ENCODE measurements around the gene KRTAP20-2. TPM values are rescaled to one million over a fixed set of nuclear protein-coding genes. Genes with fewer than 3 reads are reported as not detected.

KRTAP20-2 gene
- total and polyA plus RNA-seq, 4 donors, result not detected

GRCh38 chr21:30628109-30628508 lies 6.9 kb upstream of the KRTAP20-2 start:
- DNase-seq (ENCODE audit: low spot score), result no peak
- no peaks in the 10 kb centered on the region for H3K27me3 ChIP-seq (ENCODE audit: control insufficient read depth in 4 of 4, insufficient read depth in 4 of 4, low read length in 3 of 4)
- no peak overlapping the region for H3K9ac ChIP-seq (ENCODE audit: low read depth in 1 of 2, low read length in 2 of 2)
- H3K4me3 ChIP-seq (ENCODE audit: low read depth in 1 of 3, low read length in 3 of 3), result no peak overlapping the region
- H3K9me3 ChIP-seq (ENCODE audit: control insufficient read depth in 4 of 4, low read length in 3 of 4), result no peaks in the 10 kb centered on the region
- 59% methylated on average over 4 of the region's 4 CpGs for WGBS
- H3K27ac ChIP-seq (ENCODE audit: low read depth in 1 of 2, low read length in 2 of 2), result no peak overlapping the region
- H3K4me1 ChIP-seq (ENCODE audit: control insufficient read depth in 4 of 4, insufficient read depth in 4 of 4, low read length in 3 of 4), result no peaks in the 10 kb centered on the region
- H3K36me3 ChIP-seq (ENCODE audit: control insufficient read depth in 4 of 4, insufficient read depth in 3 of 4, low read depth in 1 of 4, low read length in 3 of 4), result no peaks in the 10 kb centered on the region
- TF ChIP-seq FOXA1 (IDR thresholded peaks at IDR 0.05) (no peak), GABPA (IDR thresholded peaks at IDR 0.05 in 1 of 2, conservative IDR thresholded peaks at IDR 0.05 in 1 of 2) (no peak)

GRCh38 chr21:30629200-30629599 lies 5.8 kb upstream of the KRTAP20-2 start:
- H3K27ac ChIP-seq (ENCODE audit: low read depth in 1 of 2, low read length in 2 of 2), result no peak overlapping the region
- DNase-seq (ENCODE audit: low spot score), result no peak
- H3K27me3 ChIP-seq (ENCODE audit: control insufficient read depth in 4 of 4, insufficient read depth in 4 of 4, low read length in 3 of 4), result no peaks in the 10 kb centered on the region
- 35% methylated on average over 1 of the region's 1 CpG for WGBS
- no peak overlapping the region for H3K9ac ChIP-seq (ENCODE audit: low read depth in 1 of 2, low read length in 2 of 2)
- H3K4me1 ChIP-seq (ENCODE audit: control insufficient read depth in 4 of 4, insufficient read depth in 4 of 4, low read length in 3 of 4), result no peaks in the 10 kb centered on the region
- no peaks in the 10 kb centered on the region for H3K36me3 ChIP-seq (ENCODE audit: control insufficient read depth in 4 of 4, insufficient read depth in 3 of 4, low read depth in 1 of 4, low read length in 3 of 4)
- no peak overlapping the region for H3K4me3 ChIP-seq (ENCODE audit: low read depth in 1 of 3, low read length in 3 of 3)
- no peaks in the 10 kb centered on the region for H3K9me3 ChIP-seq (ENCODE audit: control insufficient read depth in 4 of 4, low read length in 3 of 4)
- TF ChIP-seq NR2F2 (IDR thresholded peaks at IDR 0.05) (no peak), RAD21 (IDR thresholded peaks at IDR 0.05) (no peak), TAF1 (conservative IDR thresholded peaks at IDR 0.05) (no peak)

- Histone ChIP-seq H3K4me1 (ENCODE audit: control insufficient read depth in 4 of 4, insufficient read depth in 4 of 4, low read length in 3 of 4) (no peaks in the 10 kb centered on the region), H3K36me3 (ENCODE audit: control insufficient read depth in 4 of 4, insufficient read depth in 3 of 4, low read depth in 1 of 4, low read length in 3 of 4) (no peaks in the 10 kb centered on the region), H3K4me3 (ENCODE audit: low read depth in 1 of 3, low read length in 3 of 3) (no peak overlapping the region), H3K27me3 (ENCODE audit: control insufficient read depth in 4 of 4, insufficient read depth in 4 of 4, low read length in 3 of 4) (no peaks in the 10 kb centered on the region), H3K9me3 (ENCODE audit: control insufficient read depth in 4 of 4, low read length in 3 of 4) (no peaks in the 10 kb centered on the region), H3K27ac (ENCODE audit: low read depth in 1 of 2, low read length in 2 of 2) (no peak overlapping the region), H3K9ac (ENCODE audit: low read depth in 1 of 2, low read length in 2 of 2) (no peak overlapping the region)
- WGBS, result 87% methylated on average over 3 of the region's 3 CpGs
- DNase-seq (ENCODE audit: low spot score), result no peak
- no peak for TF ChIP-seq ATF3 (IDR thresholded peaks at IDR 0.05)
- no peak for TF ChIP-seq FOXA2 (IDR thresholded peaks at IDR 0.05)
- no peak for TF ChIP-seq RXRA (IDR thresholded peaks at IDR 0.05)
- TF ChIP-seq YY1 (IDR thresholded peaks at IDR 0.05), result no peak
- no peak for TF ChIP-seq HNF4G (IDR thresholded peaks at IDR 0.05)
- TF ChIP-seq MAX (IDR thresholded peaks at IDR 0.05), result no peak
- TF ChIP-seq JUND (IDR thresholded peaks at IDR 0.05), result no peak
- no peak for TF ChIP-seq FOXA1 (IDR thresholded peaks at IDR 0.05)
- TF ChIP-seq SP1 (IDR thresholded peaks at IDR 0.05), result no peak
- no peak for TF ChIP-seq NR2F2 (IDR thresholded peaks at IDR 0.05)
Observed at GRCh38 chr21:30638686-30639085, 3.7 kb downstream of the KRTAP20-2 start.

- Histone ChIP-seq H3K9me3 (ENCODE audit: control insufficient read depth in 4 of 4, low read length in 3 of 4) (no peaks in the 10 kb centered on the region), H3K4me3 (ENCODE audit: low read depth in 1 of 3, low read length in 3 of 3) (no peak within 1 kb of the TSS), H3K4me1 (ENCODE audit: control insufficient read depth in 4 of 4, insufficient read depth in 4 of 4, low read length in 3 of 4) (no peaks in the 10 kb centered on the region), H3K27ac (ENCODE audit: low read depth in 1 of 2, low read length in 2 of 2) (no peak within 1 kb of the TSS), H3K27me3 (ENCODE audit: control insufficient read depth in 4 of 4, insufficient read depth in 4 of 4, low read length in 3 of 4) (peaks cover 0 to 3% (median 0%) of the 10 kb centered on the region in 4 donors), H3K36me3 (ENCODE audit: control insufficient read depth in 4 of 4, insufficient read depth in 3 of 4, low read depth in 1 of 4, low read length in 3 of 4) (no peaks in the 10 kb centered on the region), H3K9ac (ENCODE audit: low read depth in 1 of 2, low read length in 2 of 2) (no peak within 1 kb of the TSS)
- 82% methylated on average over 2 of the region's 2 CpGs for WGBS
- no peak for DNase-seq (ENCODE audit: low spot score)
- TF ChIP-seq NR2F2 (IDR thresholded peaks at IDR 0.05), result no peak
- no peak for TF ChIP-seq CTCF (IDR thresholded peaks at IDR 0.05; ENCODE audit: low read depth, low read length, missing input control)
- no peak for TF ChIP-seq TAF1 (conservative IDR thresholded peaks at IDR 0.05)
- no peak for TF ChIP-seq FOXA1 (IDR thresholded peaks at IDR 0.05)
- TF ChIP-seq MAX (IDR thresholded peaks at IDR 0.05), result no peak
- TF ChIP-seq RXRA (IDR thresholded peaks at IDR 0.05), result no peak
- no peak for TF ChIP-seq ZBTB33 (IDR thresholded peaks at IDR 0.05)
- no peak for TF ChIP-seq EGR1 (IDR thresholded peaks at IDR 0.05; ENCODE audit: low read depth in 2 of 2)
- TF ChIP-seq RAD21 (IDR thresholded peaks at IDR 0.05), result no peak
- no peak for TF ChIP-seq HNF4G (IDR thresholded peaks at IDR 0.05)
- no peak for TF ChIP-seq YY1 (IDR thresholded peaks at IDR 0.05)
- TF ChIP-seq HNF4A (conservative IDR thresholded peaks at IDR 0.05), result no peak
- no peak for TF ChIP-seq JUND (IDR thresholded peaks at IDR 0.05)
Observed at GRCh38 chr21:30642564-30642963, 7.6 kb downstream of the KRTAP20-2 start, which contains the start of gene KRTAP20-3. KRTAP20-3 (plus strand) TSS chr21:30642864.
